NT2/D1 (cell line): ENCODE results near the gene SLC19A1.
"Not testable (repeated sequence)": the region's sequence is repeated elsewhere in the genome, so short reads cannot be mapped to it uniquely, and the experiment has no call there.

Source experiments
- DNase-seq: peaks from one replicate; pipeline ENCODE4 v3.0.0-alpha.2; 2011; ENCODE audit warnings: low read depth, low spot score
- H3K27me3 ChIP-seq: 2 replicates; pipeline ENCODE4 v1.6.0; 2011; ENCODE audit warnings: mild to moderate bottlenecking; ENCODE audit not compliant: insufficient read length, insufficient read depth
- H3K36me3 ChIP-seq: 2 replicates; pipeline ENCODE4 v1.6.1; 2011; ENCODE audit warnings: mild to moderate bottlenecking, low read length, mixed read lengths; ENCODE audit not compliant: insufficient read depth, insufficient read length
- H3K4me1 ChIP-seq: 2 replicates; pipeline ENCODE4 v1.5.1; 2011; ENCODE audit not compliant: insufficient read depth, insufficient read length
- H3K4me3 ChIP-seq: 2 replicates; pipeline ENCODE4 v1.5.1; 2011; ENCODE audit warnings: low read depth; ENCODE audit not compliant: insufficient read length
- H3K9ac ChIP-seq: 2 replicates; pipeline ENCODE4 v1.6.0; 2011; ENCODE audit warnings: low read depth; ENCODE audit not compliant: insufficient read length
- H3K9me3 ChIP-seq: 2 replicates; pipeline ENCODE4 v1.5.1; 2011; ENCODE audit warnings: mild to moderate bottlenecking, low read length; ENCODE audit not compliant: insufficient read depth
- SUZ12 ChIP-seq: IDR thresholded peaks from 2 replicates; pipeline ENCODE4 v1.6.1; 2011; ENCODE audit not compliant: insufficient read length, insufficient read depth; ENCODE audit errors: extremely low read depth
- YY1 ChIP-seq: IDR thresholded peaks from 2 replicates; pipeline ENCODE4 v1.6.1; 2011; ENCODE audit not compliant: insufficient read length, insufficient read depth
- ZNF274 ChIP-seq: IDR thresholded peaks from 2 replicates; pipeline ENCODE4 v1.6.1; 2011; ENCODE audit warnings: mild to moderate bottlenecking, low read depth, low read length

Gene SLC19A1

GRCh38 chr21:45505416-45506021 is 36.7 kb downstream of the SLC19A1 start:
- TF ChIP-seq SUZ12 (no peak), YY1 (no peak), ZNF274 (no peak)
- Histone ChIP-seq H3K27me3 (no peaks in the 10 kb centered on the region), H3K36me3 (peaks cover 83% of the 10 kb centered on the region), H3K9ac (no peak overlapping the region), H3K4me1 (peaks cover 18% of the 10 kb centered on the region), H3K9me3 (no peaks in the 10 kb centered on the region), H3K4me3 (no peak overlapping the region)
- DNase-seq = no peak

- no peak for TF ChIP-seq SUZ12
- TF ChIP-seq ZNF274 = no peak
- no peak for TF ChIP-seq YY1
- H3K9ac ChIP-seq = no peak overlapping the region
- H3K36me3 ChIP-seq = peaks cover 81% of the 10 kb centered on the region
- H3K9me3 ChIP-seq = no peaks in the 10 kb centered on the region
- no peak overlapping the region for H3K4me3 ChIP-seq
- no peaks in the 10 kb centered on the region for H3K27me3 ChIP-seq
- peaks cover 18% of the 10 kb centered on the region for H3K4me1 ChIP-seq
- DNase-seq = no peak
Measured at GRCh38 chr21:45504516-45505415, 37.5 kb downstream of the SLC19A1 start.

- H3K9ac ChIP-seq = no peak overlapping the region
Measured at GRCh38 chr21:45504021-45504515, 38.2 kb downstream of the SLC19A1 start.

GRCh38 chr21:45503226-45503625 is 39.0 kb downstream of the SLC19A1 start:
- not testable (repeated sequence) for H3K27me3 ChIP-seq, H3K4me3 ChIP-seq, H3K9ac ChIP-seq, H3K9me3 ChIP-seq, DNase-seq
- peaks cover 81% of the 10 kb centered on the region for H3K36me3 ChIP-seq
- peaks cover 16% of the 10 kb centered on the region for H3K4me1 ChIP-seq

More at GRCh38 chr21:45504021-45504515, 38.2 kb downstream of the SLC19A1 start:
- Histone ChIP-seq H3K36me3 (peaks cover 81% of the 10 kb centered on the region), H3K4me1 (peaks cover 18% of the 10 kb centered on the region), H3K27me3 (no peaks in the 10 kb centered on the region), H3K4me3 (no peak overlapping the region), H3K9me3 (no peaks in the 10 kb centered on the region)
- TF ChIP-seq YY1 = no peak
- no peak for TF ChIP-seq SUZ12
- TF ChIP-seq ZNF274 = no peak
- no peak for DNase-seq

- no peak for TF ChIP-seq YY1
- no peak for TF ChIP-seq ZNF274
- no peak for TF ChIP-seq SUZ12
- no peak overlapping the region for H3K4me3 ChIP-seq
- H3K36me3 ChIP-seq = peaks cover 81% of the 10 kb centered on the region
- no peaks in the 10 kb centered on the region for H3K9me3 ChIP-seq
- no peaks in the 10 kb centered on the region for H3K27me3 ChIP-seq
- H3K4me1 ChIP-seq = peaks cover 11% of the 10 kb centered on the region
- DNase-seq = no peak
- H3K9ac ChIP-seq = no peak overlapping the region
Measured at GRCh38 chr21:45502600-45502999, 39.6 kb downstream of the SLC19A1 start.

- Histone ChIP-seq H3K9me3 (no peaks in the 10 kb centered on the region), H3K9ac (no peak overlapping the region), H3K36me3 (peaks cover 81% of the 10 kb centered on the region), H3K4me3 (no peak overlapping the region), H3K4me1 (peaks cover 6% of the 10 kb centered on the region), H3K27me3 (no peaks in the 10 kb centered on the region)
- TF ChIP-seq SUZ12 = no peak
- no peak for TF ChIP-seq ZNF274
- no peak for TF ChIP-seq YY1
- DNase-seq = no peak
Measured at GRCh38 chr21:45502006-45502345, 40.3 kb downstream of the SLC19A1 start.

- not testable (repeated sequence) for H3K9me3 ChIP-seq, H3K4me1 ChIP-seq, DNase-seq, H3K9ac ChIP-seq, H3K27me3 ChIP-seq, H3K4me3 ChIP-seq
- H3K36me3 ChIP-seq = peaks cover 82% of the 10 kb centered on the region
Measured at GRCh38 chr21:45501081-45502005, 40.9 kb downstream of the SLC19A1 start.
